Measurements from ENCODE around the gene ERC2. TPM values are rescaled to one million over a fixed set of nuclear protein-coding genes. Genes with fewer than 3 reads are reported as not detected.

ERC2 gene
- polyA plus RNA-seq, 2 of the 4 experiments (the other 2 are of a cell fraction) = 0.16 TPM; not detected in 1

GRCh38 chr3:56187051-56187450 lies 281.2 kb downstream of the ERC2 start:
- Histone ChIP-seq H3K4me1 (no peaks in the 10 kb centered on the region), H3K4me2 (no peak overlapping the region), H3K4me3 (no peak overlapping the region), H3K27ac (no peak overlapping the region), H3K9me3 (no peaks in the 10 kb centered on the region)
- POLR2A ChIA-PET = no interaction called here
- CTCF ChIA-PET = no interaction called here
- DNase-seq (ENCODE audit: low read depth in 1 of 2, low spot score in 1 of 2) = no peak
- no peak for FAIRE-seq
- no peak for ATAC-seq
- 8% methylated on average over 2 of the region's 2 CpGs for WGBS (ENCODE audit: missing lambda C conversion rate)
- TF ChIP-seq KDM1A (IDR thresholded peaks at IDR 0.05; ENCODE audit: low read depth) (no peak), POLR2A (IDR thresholded peaks at IDR 0.05; ENCODE audit: low read length) (no peak), MAZ (IDR thresholded peaks at IDR 0.05; ENCODE audit: borderline replicate concordance, low read depth, low read length) (no peak), CHD2 (IDR thresholded peaks at IDR 0.05; ENCODE audit: low read length, partially characterized antibody) (no peak)

- H3K4me3 ChIP-seq = no peak overlapping the region
- TF ChIP-seq ZC3H11A (IDR thresholded peaks at IDR 0.05) = no peak
- TF ChIP-seq PHF8 (IDR thresholded peaks at IDR 0.05; ENCODE audit: borderline replicate concordance, low read depth) = no peak
- no peak for TF ChIP-seq EHMT2 (IDR thresholded peaks at IDR 0.05; ENCODE audit: low read depth)
- TF ChIP-seq EHF (CRISPR knock-in tag; IDR thresholded peaks at IDR 0.05) = no peak
- TF ChIP-seq CEBPB (IDR thresholded peaks at IDR 0.05) = no peak
- no peak for TF ChIP-seq HDAC2 (IDR thresholded peaks at IDR 0.05)
- no peak for TF ChIP-seq GATA3 (IDR thresholded peaks at IDR 0.05; ENCODE audit: borderline replicate concordance)
- TF ChIP-seq NR3C1 (IDR thresholded peaks at IDR 0.05) = no peak
- no peaks in the 10 kb centered on the region for H3K9me3 ChIP-seq
- DNase-seq (ENCODE audit: low read depth in 1 of 2, low spot score in 1 of 2) (no peak), ATAC-seq (no peak), FAIRE-seq (no peak)
- H3K4me2 ChIP-seq = no peak overlapping the region
- H3K4me1 ChIP-seq = no peaks in the 10 kb centered on the region
- H3K27ac ChIP-seq = no peak overlapping the region
- 91% methylated on average over 1 of the region's 1 CpG for WGBS (ENCODE audit: missing lambda C conversion rate)
- ChIA-PET POLR2A (no interaction called here), CTCF (no interaction called here)
Measured at GRCh38 chr3:56185827-56186226, 282.4 kb downstream of the ERC2 start.

- TF ChIP-seq CBX8 (IDR thresholded peaks at IDR 0.05) = no peak
- no peak for TF ChIP-seq EHF (CRISPR knock-in tag; IDR thresholded peaks at IDR 0.05)
- TF ChIP-seq NPAS2 (CRISPR knock-in tag; IDR thresholded peaks at IDR 0.05; ENCODE audit: borderline replicate concordance) = no peak
- TF ChIP-seq HOXB5 (CRISPR knock-in tag; IDR thresholded peaks at IDR 0.05) = no peak
- TF ChIP-seq MAX (IDR thresholded peaks at IDR 0.05) = no peak
- TF ChIP-seq ATOH8 (CRISPR knock-in tag; IDR thresholded peaks at IDR 0.05; ENCODE audit: low read depth) = no peak
- no peak for TF ChIP-seq ESRRA (IDR thresholded peaks at IDR 0.05; ENCODE audit: borderline replicate concordance, low read length)
- DNase-seq (ENCODE audit: low read depth in 1 of 2, low spot score in 1 of 2) = no peak
- H3K4me3 ChIP-seq = no peak overlapping the region
- no peak for ATAC-seq
- POLR2A ChIA-PET = no interaction called here
- no peaks in the 10 kb centered on the region for H3K9me3 ChIP-seq
- WGBS (ENCODE audit: missing lambda C conversion rate) = 32% methylated on average over 4 of the region's 4 CpGs
- no peak for FAIRE-seq
- H3K27ac ChIP-seq = no peak overlapping the region
- no peak overlapping the region for H3K4me2 ChIP-seq
- CTCF ChIA-PET = no interaction called here
- H3K4me1 ChIP-seq = no peaks in the 10 kb centered on the region
Measured at GRCh38 chr3:56183529-56183928, 284.7 kb downstream of the ERC2 start.

GRCh38 chr3:56180433-56180832 lies 287.8 kb downstream of the ERC2 start:
- no peak for DNase-seq (ENCODE audit: low read depth in 1 of 2, low spot score in 1 of 2)
- Histone ChIP-seq H3K4me1 (no peaks in the 10 kb centered on the region), H3K4me3 (no peak overlapping the region), H3K9me3 (no peaks in the 10 kb centered on the region), H3K27ac (no peak overlapping the region), H3K4me2 (no peak overlapping the region)
- TF ChIP-seq KDM5A (IDR thresholded peaks at IDR 0.05) (no peak), CBX2 (IDR thresholded peaks at IDR 0.05; ENCODE audit: borderline replicate concordance, low read depth) (no peak), TFCP2L1 (CRISPR knock-in tag; IDR thresholded peaks at IDR 0.05) (no peak), ZNF302 (CRISPR knock-in tag; IDR thresholded peaks at IDR 0.05) (no peak), REST (IDR thresholded peaks at IDR 0.05) (no peak)
- 10% methylated on average over 2 of the region's 2 CpGs for WGBS (ENCODE audit: missing lambda C conversion rate)
- POLR2A ChIA-PET = no interaction called here
- no peak for FAIRE-seq
- CTCF ChIA-PET = interaction anchor here (0.5 to 0.8 kb wide), 2 partner anchors 10 to 22 kb away, joined by 3 to 5 read pairs; no protein-coding TSS in a partner anchor
- ATAC-seq = no peak
